GM18526 (cell line): ENCODE data around the gene ALPL.

Source experiments
- POLR2A ChIP-seq: IDR thresholded peaks from 3 replicates; pipeline ENCODE4 v1.6.1; 2011; ENCODE audit not compliant: insufficient read length; ENCODE audit errors: extremely low read depth

Gene ALPL

DNA sequence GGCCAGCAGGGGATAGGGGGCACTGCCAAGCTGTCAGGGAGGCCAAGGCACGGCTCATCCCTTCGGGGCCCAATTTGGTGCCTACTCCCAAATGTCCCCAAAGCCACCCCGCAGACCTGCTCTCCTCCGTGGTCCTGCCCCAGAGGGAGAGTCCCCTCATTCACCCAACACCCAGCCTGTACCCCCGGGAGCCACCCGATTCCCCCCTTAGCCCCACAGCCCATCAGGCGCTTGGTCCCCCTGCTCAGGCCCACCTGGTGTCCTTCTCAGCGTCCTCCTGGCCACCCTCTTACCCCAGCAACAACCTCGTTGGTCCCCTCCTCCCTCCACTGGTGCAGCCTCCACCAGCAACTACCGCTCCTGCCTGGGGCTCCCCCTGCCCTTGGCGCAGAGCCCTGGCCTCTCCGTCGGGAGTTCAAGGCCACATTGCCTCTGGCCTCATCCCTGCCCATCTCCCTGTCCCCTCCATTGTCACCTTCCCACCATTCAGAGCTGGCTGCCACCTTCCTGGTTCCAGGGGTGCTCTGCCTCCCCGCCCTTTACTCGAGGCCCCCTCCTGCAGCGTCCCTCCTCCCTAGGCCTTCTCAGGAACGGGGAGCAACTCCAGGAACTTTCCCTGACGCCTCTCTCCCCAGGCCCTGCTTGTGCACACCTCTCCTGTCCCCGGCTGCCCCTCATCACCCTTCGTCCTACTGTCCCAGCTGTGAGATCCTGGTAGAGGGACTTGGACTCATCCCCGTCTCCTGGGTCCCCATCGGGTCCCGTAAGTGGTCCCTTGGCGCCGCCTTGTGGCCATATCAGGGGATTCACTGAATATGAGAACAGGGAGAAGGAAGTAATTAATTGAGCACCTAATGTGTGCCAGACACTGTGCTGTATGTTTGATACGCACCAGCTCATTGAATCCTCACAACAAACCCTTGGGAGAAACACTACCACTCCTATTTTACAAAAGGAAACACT lies 86.0 kb downstream of the ALPL start:
- no peak for TF ChIP-seq POLR2A

DNA sequence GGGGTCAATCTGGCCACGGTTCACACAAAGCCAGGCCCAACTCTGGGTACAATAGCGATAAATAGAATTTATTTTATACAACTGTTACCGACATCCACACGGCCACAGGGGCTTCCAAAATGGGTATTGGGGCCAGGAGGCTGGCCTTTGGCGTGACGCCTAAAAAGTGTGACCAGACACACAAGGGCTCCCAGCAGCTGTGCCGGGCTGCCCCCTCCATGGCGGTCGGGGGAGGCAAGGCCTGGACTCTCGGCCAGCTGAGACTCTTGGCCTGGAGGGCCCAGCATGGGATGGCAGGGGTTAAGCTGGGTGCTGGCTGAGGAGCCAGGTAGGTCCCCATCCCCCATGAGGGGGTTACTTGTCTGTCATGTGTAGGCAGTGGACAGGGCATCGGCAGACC lies 87.0 kb downstream of the ALPL start:
- no peak for TF ChIP-seq POLR2A

DNA sequence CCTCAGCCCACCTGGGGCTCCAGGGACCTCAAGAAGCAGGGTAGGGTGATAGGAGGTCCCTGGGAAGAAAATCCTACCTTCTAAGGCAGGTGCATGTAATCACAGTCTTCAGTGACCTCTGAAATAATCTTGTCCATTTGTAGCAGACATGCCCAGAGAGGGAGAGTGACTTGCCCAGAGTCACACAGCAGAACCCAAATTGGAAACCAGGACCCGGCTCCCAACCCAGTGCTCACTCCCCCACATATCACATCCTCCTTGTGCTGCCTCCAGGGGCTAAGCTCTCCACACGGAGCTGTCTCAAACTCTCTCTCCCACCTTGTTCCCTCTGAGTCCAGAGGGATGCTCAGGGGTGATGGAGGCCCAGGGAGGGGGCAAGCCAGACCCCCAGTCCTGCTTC lies 87.4 kb downstream of the ALPL start:
- TF ChIP-seq POLR2A = no peak

- no peak for TF ChIP-seq POLR2A
These were observed 88.5 kb downstream of the ALPL start for GRCh38 chr1:21597753-21598152.

GRCh38 chr1:21598417-21598816 lies 89.2 kb downstream of the ALPL start:
- no peak for TF ChIP-seq POLR2A

DNA sequence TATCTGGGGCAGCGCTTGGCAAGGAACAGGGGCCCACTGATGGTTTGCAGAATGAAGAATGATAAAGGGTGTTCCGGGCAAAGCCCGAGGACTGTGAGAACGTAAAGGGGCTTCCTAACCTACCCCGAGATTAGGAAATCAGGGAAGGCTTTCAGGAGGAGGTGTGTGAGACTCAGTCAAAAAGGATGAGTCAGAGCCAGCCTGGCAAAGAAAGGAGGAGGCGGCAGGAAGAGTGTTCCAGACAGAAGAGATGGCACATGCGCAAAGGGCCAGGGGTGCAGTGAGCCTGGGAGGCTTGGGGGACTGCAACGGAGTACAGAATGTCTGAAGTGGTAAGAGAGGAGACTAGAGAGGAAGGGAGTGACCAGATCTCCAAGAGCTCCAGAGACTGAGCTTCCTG lies 89.7 kb downstream of the ALPL start:
- TF ChIP-seq POLR2A = no peak

- no peak for TF ChIP-seq POLR2A
These were observed 90.2 kb downstream of the ALPL start for GRCh38 chr1:21599402-21599801.

DNA sequence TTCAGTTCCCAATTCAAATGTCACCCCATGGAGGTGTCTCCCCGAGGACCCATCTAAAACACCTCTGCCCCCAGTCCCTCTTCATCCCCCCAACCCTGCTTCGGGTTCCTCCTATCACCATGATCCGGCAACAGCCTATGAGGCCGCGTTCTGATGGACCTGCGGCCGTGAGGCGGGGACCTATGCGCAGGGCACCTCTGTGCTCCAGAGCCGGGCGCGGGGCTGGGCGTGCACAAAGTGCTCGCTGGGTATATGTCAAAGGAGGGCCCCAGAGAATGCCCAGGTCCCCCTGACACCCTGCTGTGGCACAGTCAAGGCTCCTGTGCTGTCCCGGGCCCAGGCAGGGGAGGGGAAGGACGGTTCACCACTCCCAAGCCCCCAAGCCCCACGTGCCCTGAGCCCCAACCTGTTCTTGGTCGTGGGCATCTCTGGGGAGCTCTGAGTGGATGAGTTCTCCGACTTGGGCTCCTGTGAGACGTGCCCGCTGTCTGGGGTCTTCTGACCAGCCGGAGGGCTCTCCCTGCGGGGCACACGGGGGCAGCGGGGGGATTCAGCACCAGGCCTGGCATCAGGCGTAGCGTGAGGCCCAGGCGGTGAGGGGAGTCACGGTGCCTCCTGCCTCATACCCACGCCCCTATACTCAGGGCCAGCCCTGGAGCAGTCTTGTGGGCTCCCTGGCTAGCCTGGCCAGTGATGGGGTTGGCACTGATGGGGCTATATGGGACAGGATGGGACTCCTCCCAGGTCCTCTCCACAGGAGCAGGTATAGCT lies 92.2 kb downstream of the ALPL start:
- no peak for TF ChIP-seq POLR2A

DNA sequence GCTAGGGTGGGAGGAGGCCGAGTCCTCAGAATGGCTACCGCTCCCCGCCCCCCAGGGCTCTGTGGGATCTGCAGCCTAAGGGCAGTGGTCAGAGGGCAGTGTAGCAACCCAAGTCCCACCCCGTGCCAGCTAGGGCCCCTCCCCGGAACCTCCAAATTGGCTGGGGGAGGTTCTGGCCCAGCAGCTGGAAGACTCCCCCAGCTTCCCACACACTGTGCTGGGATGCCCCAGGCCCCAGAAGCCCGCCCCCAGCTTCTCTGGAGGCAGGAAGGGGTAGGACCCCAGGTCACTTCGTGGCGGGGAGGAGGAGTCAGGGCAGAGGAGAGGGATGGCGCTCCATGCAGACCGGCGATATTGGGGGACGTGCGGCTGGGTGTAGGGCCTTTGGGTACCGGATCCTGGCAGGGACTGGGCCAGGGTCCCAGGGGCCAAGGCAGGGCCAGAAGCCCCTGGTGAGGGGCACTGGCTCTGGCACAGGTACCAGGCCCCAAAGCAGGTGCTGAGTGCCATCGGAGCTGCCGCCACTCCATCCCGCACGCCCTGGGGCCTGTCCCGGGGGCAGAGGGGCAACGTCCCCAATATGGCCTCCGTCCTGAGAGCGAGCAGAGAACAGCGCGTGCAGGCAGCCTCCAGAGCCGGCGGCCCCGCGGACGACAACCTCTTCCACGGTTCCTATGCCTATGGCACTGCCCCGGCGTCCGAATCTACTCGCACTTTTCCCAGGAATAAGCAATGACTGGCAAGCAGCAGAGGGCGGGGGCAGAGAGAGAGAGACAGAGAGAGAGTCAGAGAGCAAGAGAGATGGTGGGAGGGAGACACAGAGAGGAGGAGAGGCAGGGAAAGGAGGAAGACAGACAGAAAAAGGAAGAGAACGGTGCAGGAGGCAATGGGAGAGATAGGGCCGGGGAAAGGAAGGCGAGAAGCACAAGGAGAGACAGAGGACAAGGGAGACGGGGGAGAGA lies 94.2 kb downstream of the ALPL start:
- TF ChIP-seq POLR2A = no peak

DNA sequence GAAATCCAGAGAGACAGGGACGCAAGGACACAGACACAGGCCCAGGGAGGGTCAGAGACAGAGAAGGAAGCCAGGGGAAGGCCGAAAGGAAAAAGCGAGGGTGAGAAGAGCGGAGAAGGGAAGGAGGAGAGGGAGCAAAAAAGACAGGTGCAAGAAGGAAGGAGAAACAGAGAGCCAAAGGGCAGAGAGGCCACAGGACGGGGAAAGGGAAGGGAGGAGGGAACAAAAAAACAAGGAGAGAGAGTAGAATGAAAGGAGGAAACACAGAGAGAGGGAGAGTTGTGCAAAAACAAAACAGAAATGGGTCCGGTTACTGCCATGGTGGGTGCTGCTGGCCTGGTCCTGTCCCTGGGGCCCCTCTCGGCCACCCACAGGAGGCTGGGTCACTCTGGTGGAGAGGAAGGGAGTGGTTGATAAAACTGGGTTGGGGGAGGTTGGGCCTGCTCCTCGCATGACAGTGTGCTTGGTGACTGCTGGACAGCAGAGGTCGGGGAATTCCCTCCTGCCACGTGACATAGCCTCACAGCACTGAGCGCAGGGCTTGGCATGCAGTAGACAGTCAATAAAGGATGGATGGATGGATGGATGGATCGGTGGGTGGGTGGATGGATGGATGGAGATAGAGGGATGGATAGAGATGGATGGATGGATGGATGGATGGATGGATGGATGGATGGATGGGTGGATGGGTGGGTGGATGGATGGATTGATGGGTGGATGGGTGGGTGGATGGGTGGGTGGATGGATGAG lies 95.2 kb downstream of the ALPL start:
- TF ChIP-seq POLR2A = no peak

DNA sequence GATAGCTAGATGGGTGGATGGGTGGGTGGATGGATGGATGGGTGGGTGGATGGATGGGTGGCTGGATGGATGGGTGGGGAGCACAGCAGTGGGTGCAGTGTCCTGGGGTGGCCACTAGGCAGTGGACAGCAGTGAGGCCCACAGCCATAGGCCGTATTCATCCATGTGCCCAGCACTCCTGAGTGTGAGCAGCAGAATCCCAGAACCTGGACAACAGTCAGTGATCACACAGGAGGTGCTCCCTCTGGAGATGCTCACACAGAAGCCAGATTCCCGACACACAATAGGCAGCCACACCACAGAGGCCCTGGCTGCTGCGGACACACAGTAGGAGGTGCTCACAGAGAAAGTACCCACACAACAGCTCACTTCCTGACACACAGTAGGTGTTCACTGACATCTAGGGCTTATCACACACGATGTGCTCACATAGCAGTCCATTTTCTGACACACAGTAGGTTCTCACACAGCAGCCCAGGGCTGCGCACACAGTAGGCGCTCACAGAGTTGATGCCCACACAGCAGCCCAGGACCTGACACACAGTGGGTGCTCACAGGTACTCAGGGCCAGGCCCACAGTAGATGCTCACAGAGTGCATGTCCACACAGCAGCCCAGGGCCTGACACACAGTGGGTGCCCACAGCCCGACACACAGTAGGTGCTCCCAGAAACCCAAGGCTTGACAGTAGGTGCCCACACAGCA lies 95.9 kb downstream of the ALPL start:
- TF ChIP-seq POLR2A = no peak

- no peak for TF ChIP-seq POLR2A
These were observed 96.9 kb downstream of the ALPL start for GRCh38 chr1:21605964-21606705.
